CD4-positive, alpha-beta T cell treated with Interleukin-6 at 100 ng/mL for 8 hours (primary cell): Measurements from ENCODE around the gene LHFPL3.
"Not testable (repeated sequence)": the region's sequence is repeated elsewhere in the genome, so short reads cannot be mapped to it uniquely, and the experiment has no call there.

ENCODE experiments used
- DNase-seq: peaks from one replicate; pipeline ENCODE4 v3.0.0-alpha.2; 2020; ENCODE audit warnings: mixed read lengths, low spot score

The LHFPL3 gene

GRCh38 chr7:104328296-104328969 lies at the start of gene LHFPL3:
LHFPL3 (plus strand) TSS chr7:104328603.
- DNase-seq: no peak

GRCh38 chr7:104281685-104282084 lies 46.7 kb upstream of the LHFPL3 start:
- not testable (repeated sequence) for DNase-seq

GRCh38 chr7:104286839-104287238 lies 41.6 kb upstream of the LHFPL3 start:
- DNase-seq: no peak

- DNase-seq: no peak
Observed at GRCh38 chr7:104288137-104288536, 40.3 kb upstream of the LHFPL3 start.

- no peak for DNase-seq
Observed at GRCh38 chr7:104294291-104294690, 34.1 kb upstream of the LHFPL3 start.

GRCh38 chr7:104296266-104296665 lies 32.1 kb upstream of the LHFPL3 start:
- no peak for DNase-seq

- DNase-seq: no peak
Observed at GRCh38 chr7:104296900-104297299, 31.5 kb upstream of the LHFPL3 start.

GRCh38 chr7:104299323-104299722 lies 29.1 kb upstream of the LHFPL3 start:
- no peak for DNase-seq

- no peak for DNase-seq
Observed at GRCh38 chr7:104299777-104300176, 28.6 kb upstream of the LHFPL3 start.

GRCh38 chr7:104306793-104307192 lies 21.6 kb upstream of the LHFPL3 start:
- no peak for DNase-seq

GRCh38 chr7:104317948-104318629 lies 10.3 kb upstream of the LHFPL3 start:
- DNase-seq: no peak

GRCh38 chr7:104327534-104327933 lies 869 bp upstream of the LHFPL3 start:
- DNase-seq: no peak

GRCh38 chr7:104327938-104328295 lies 486 bp upstream of the LHFPL3 start:
- DNase-seq: no peak

- no peak for DNase-seq
Observed at GRCh38 chr7:104328970-104329825, 795 bp downstream of the LHFPL3 start.

- no peak for DNase-seq
Observed at GRCh38 chr7:104341546-104341945, 13.1 kb downstream of the LHFPL3 start.

GRCh38 chr7:104352736-104353135 lies 24.3 kb downstream of the LHFPL3 start:
- no peak for DNase-seq

GRCh38 chr7:104357166-104357565 lies 28.8 kb downstream of the LHFPL3 start:
- DNase-seq: no peak

GRCh38 chr7:104358446-104359132 lies 30.2 kb downstream of the LHFPL3 start:
- no peak for DNase-seq

- DNase-seq: no peak
Observed at GRCh38 chr7:104362756-104363155, 34.4 kb downstream of the LHFPL3 start.

- DNase-seq: no peak
Observed at GRCh38 chr7:104363355-104363754, 35.0 kb downstream of the LHFPL3 start.

- DNase-seq: no peak
Observed at GRCh38 chr7:104366390-104366789, 38.0 kb downstream of the LHFPL3 start.

- DNase-seq: no peak
Observed at GRCh38 chr7:104367926-104368325, 39.5 kb downstream of the LHFPL3 start.
